Left cardiac atrium (tissue), 4 donors: ENCODE results near the gene MRI1. TPM values are rescaled to one million over a fixed set of nuclear protein-coding genes. Genes with fewer than 3 reads are reported as not detected.
A peak's percentile ranks its signal among the peaks of the same experiment; 100 is the strongest.
"Not testable (repeated sequence)": the region's sequence is repeated elsewhere in the genome, so short reads cannot be mapped to it uniquely, and the experiment has no call there.

ENCODE experiments used
- ATAC-seq, 2 donors: fragments of 200-7000 bp; cut with Tn5 transposase; one replicate each; pipeline ENCODE4 v1.9.1; 2020; ENCODE audit warnings: mild to moderate bottlenecking in 2 of 2, moderate library complexity in 2 of 2
- DNase-seq: peaks from one replicate; pipeline ENCODE4 v3.0.0-alpha.2; 2020
- intact Hi-C, 2 donors: fragments of 100-400 bp; cut with DNase I; formaldehyde crosslinking; loops; one replicate each; pipeline versions ENCODE4 v1.14.1 to v1.15.1; 2022 to 2023
- long read RNA-seq: library from polyadenylated mRNA; unstranded; transcript quantifications from one replicate; pipeline ENCODE4 v2.0.0, GENCODE V29; 2021
- total RNA-seq, 2 donors: library from RNA; stranded (reverse); fragmentation: NEBNext Ultra II Directional; extraction: Animal tissue kit (Norgen Biotek cat#: 25700); gene quantifications; one replicate each; pipeline ENCODE4 v1.2.1, GENCODE V29; 2021
- donor health status: DM: no; HTN: yes; CAD: no.
- donor health status: DM: no; HTN: yes; CAD: no; lungs with severe emphysema.
- donor health status: DM: yes; HTN: yes; CAD: no.
- donor health status: Dilated cardiomyopathy.

MRI1 gene
- total RNA-seq: 10 to 100 TPM; 15.8 to 16.4 TPM
- long read RNA-seq, partial matches to known transcripts: 0 of 8 reads
- long read RNA-seq, other reads (novel, unspliced or antisense): 5 of 8 reads

GRCh38 chr19:13764101-13764807, at the start of gene MRI1:
Gene MRI1 (plus strand): TSS chr19:13764522. CDS start chr19:13764589, 67 bp downstream.
- peak; percentile 89 for DNase-seq
- intact Hi-C loops: no loop called here
- peak; percentile 88 to 91 for ATAC-seq

GRCh38 chr19:13717194-13717643, 47.1 kb upstream of the MRI1 start:
- intact Hi-C loops: loop anchor here in 1 of 2 donors (2.0 kb wide), 1 partner anchor 118 kb away; no protein-coding TSS in a partner anchor
- DNase-seq (no peak), ATAC-seq (no peak)

- DNase-seq (peak; percentile 46), ATAC-seq (peak; percentile 79 to 90)
Measured at GRCh38 chr19:13718733-13719132, 45.6 kb upstream of the MRI1 start.

DNA sequence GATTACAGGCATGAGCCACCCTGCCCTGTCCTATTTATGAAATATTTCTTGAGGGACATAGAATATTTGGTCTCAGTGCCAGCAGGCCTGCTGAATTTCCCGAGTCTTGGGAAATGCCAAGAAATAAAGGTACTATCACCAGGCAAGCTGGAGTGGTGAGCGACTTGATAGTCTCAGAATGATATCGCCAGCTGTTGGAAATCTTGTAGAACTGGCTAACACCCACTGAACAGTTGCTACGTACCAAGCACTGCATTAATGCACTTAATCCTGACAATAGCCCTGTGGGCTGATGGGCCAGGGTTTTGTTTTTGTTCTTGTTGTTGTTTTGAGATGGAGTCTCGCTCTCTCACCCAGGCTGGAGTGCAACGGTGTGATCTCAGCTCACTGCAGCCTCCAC, 42.2 kb upstream of the MRI1 start:
- ATAC-seq: no peak
- intact Hi-C loops: loop anchor here in 1 of 2 donors (10.0 kb wide), 1 partner anchor 447 kb away; no protein-coding TSS in a partner anchor
- DNase-seq: no peak

More at GRCh38 chr19:13718733-13719132, 45.6 kb upstream of the MRI1 start:
- intact Hi-C loops: loop anchor here in 1 of 2 donors (1.0 kb wide), 1 partner anchor 121 kb away; no protein-coding TSS in a partner anchor

- intact Hi-C loops: loop anchor here in 1 of 2 donors (10.0 kb wide), 1 partner anchor 448 kb away; no protein-coding TSS in a partner anchor
- DNase-seq: no peak
- no peak for ATAC-seq
Measured at GRCh38 chr19:13723206-13723605, 41.1 kb upstream of the MRI1 start.

- ATAC-seq: no peak
- DNase-seq: no peak
- intact Hi-C loops: loop anchor here in 1 of 2 donors (10.0 kb wide), 1 partner anchor 452 kb away; no protein-coding TSS in a partner anchor
Measured at GRCh38 chr19:13726323-13726722, 38.0 kb upstream of the MRI1 start.

DNA sequence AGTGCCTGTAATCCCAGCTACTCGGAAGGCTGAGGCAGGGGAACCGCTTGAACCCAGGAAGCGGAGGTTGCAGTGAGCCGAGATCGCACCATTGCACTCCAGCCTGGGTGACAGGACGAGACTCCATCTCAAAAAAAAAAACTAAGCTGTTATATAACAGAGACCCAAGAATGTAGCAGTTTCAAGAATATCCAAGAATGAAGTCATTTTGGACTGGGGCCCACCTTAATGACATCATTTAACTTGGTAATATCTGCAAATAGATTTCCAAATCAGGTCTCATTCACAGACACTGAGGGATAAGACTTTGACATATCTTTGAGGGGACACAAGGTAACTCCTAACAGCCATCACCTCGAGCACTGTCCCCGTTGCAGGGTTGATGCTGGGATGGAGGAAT, 36.5 kb upstream of the MRI1 start:
- ATAC-seq: no peak
- no peak for DNase-seq
- intact Hi-C loops: loop anchor here in 1 of 2 donors (10.0 kb wide), 1 partner anchor 453 kb away; no protein-coding TSS in a partner anchor

DNA sequence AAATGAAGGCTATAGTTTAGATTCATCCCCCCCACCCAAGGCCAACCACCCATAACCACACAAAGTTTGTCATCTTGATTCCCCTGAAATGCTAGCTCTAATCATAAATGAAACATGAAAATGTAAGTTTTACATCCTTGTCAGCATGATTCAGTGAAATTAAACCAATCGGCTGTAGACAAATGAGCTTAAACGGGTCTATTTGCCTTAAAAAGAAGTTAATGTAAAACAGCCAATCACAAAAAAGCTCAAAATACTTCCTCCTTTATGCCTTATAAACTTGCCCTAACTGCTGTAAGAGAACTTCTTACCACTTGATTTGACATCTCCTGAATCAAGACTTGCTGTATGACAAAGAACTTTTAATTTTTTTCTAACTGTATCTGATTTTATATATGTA, 34.5 kb upstream of the MRI1 start:
- DNase-seq (no peak), ATAC-seq (no peak)
- intact Hi-C loops: loop anchor here in 1 of 2 donors (10.0 kb wide), 1 partner anchor 455 kb away; no protein-coding TSS in a partner anchor

- DNase-seq (peak; percentile 97), ATAC-seq (peak; percentile 99 to 100)
- intact Hi-C loops: no loop called here
Measured at GRCh38 chr19:13731147-13731964, 33.0 kb upstream of the MRI1 start.

GRCh38 chr19:13732337-13732736, 32.0 kb upstream of the MRI1 start:
- DNase-seq: no peak
- ATAC-seq: no peak
- intact Hi-C loops: no loop called here

DNA sequence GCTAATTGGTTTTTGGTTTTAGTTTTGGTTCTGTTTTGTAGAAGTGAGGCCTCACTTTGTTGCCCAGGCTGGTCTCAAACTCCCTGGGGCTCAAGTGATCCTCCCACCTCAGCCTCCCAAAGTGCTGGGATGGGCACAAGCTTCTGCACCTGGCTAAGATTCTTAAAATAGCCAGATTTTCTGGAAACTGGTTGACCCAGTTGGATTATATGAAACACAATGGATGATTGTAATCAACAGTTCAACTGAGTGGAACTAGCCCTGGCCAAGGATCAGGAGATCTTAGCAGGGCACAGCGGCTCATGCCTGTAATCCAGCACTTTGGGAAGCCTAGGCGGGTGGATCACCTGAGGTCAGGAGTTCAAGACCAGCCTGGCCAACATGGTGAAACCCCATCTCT, 29.6 kb upstream of the MRI1 start:
- no peak for ATAC-seq
- intact Hi-C loops: no loop called here
- DNase-seq: no peak

DNA sequence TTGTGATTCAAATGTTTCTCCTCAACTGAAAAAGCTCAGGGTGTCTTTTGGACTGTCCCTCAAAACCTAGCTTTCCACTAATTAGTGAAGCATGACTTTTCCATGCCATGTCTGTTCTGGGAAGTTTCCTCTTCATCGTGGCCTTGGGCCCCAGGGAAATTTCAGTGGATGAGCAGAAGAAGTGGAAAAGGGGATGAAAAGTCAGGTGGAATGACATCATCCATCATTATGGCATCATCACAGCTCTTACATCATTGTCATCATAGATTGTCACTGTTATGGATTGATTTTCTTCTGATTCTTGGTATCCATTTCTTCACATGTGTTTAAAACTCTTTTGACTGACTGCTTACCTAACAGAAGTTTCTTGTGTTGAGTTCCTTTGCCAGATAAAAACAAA, 26.2 kb upstream of the MRI1 start:
- intact Hi-C loops: no loop called here
- ATAC-seq: no peak
- DNase-seq: no peak

DNA sequence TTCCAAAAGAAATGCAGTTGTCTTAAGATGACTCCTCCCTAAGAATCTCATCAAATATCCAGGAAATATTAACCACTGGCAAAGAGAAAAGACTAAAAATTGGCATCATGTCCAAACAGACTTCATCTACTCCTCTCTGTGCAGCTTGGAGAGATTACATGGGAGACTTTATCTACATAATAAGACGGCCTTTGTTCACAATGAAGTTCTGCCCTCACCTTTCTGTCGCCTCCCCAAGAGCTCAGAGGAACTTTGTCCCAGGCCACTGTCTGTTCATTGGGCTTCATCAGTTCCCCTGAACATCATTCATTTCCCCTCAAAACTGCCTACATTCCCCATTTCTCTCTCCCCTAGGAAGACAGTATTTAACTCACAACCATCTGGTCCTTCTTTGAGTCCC, 22.4 kb upstream of the MRI1 start:
- no peak for DNase-seq
- ATAC-seq: no peak
- intact Hi-C loops: no loop called here

GRCh38 chr19:13742756-13743155, 21.6 kb upstream of the MRI1 start:
- intact Hi-C loops: no loop called here
- DNase-seq (no peak), ATAC-seq (no peak)

DNA sequence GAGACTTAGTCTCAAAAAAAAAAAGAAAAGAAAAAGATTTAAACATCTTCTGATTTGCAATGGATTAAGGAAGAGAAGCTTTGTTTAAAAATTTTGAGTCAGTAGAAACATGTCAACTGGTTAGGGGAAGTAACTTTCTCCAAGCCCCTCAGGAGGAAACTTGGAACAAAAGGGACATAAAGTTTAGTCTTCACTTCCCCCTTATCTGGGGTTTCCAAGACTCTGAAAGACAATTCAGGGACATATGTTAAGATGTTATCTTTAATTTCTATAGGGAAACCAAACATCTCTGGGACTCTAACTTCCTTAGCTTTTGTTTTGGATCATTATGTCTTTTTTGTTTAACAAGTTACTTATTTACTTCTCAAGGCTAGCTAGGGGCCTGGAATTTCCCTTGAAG, 20.1 kb upstream of the MRI1 start:
- intact Hi-C loops: no loop called here
- no peak for ATAC-seq
- no peak for DNase-seq

GRCh38 chr19:13747098-13747453, 17.2 kb upstream of the MRI1 start:
- DNase-seq (no peak), ATAC-seq (no peak)
- intact Hi-C loops: no loop called here

DNA sequence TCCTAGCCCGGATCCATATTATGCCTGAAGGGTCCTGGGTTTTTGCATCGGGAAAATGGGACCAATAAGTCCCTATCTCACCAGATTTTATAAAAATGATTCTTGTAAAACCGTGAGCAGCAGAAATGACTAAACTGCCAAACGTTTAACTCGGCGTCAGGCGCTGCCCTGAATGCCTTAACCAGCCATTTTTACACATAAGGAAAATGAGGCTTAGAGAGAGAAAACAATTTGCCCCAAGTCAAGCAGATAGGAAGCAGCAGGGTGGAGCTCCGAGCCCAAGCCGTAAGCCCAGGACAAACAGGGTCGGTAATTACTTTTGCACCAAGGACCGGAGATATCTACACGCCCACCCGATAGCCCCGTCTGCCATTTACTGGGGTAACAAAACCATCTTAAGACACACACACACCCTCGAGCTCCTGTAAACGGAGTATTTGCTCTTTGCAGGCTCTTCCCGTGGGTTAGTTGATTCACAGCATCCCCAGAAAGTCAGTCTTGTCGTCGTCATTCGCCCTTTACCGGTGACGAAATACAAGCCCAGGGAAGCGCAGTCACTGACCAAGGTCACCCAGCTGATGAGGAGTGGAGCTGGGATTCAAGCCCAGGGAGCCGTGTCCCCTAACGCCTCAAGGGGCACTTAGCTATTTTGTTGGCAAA, 16.0 kb upstream of the MRI1 start:
- ATAC-seq: peak in 1 of 2 donors; percentile 3
- DNase-seq: no peak
- intact Hi-C loops: no loop called here

GRCh38 chr19:13751436-13751835, 12.9 kb upstream of the MRI1 start:
- ATAC-seq (no peak), DNase-seq (no peak)
- intact Hi-C loops: no loop called here

- DNase-seq, intact Hi-C loops, ATAC-seq: not testable (repeated sequence)
Measured at GRCh38 chr19:13753622-13754021, 10.7 kb upstream of the MRI1 start.
